Measurements from ENCODE around the gene BMP7.
"Not testable (repeated sequence)": the region's sequence is repeated elsewhere in the genome, so short reads cannot be mapped to it uniquely, and the experiment has no call there.

BMP7 gene

DNA sequence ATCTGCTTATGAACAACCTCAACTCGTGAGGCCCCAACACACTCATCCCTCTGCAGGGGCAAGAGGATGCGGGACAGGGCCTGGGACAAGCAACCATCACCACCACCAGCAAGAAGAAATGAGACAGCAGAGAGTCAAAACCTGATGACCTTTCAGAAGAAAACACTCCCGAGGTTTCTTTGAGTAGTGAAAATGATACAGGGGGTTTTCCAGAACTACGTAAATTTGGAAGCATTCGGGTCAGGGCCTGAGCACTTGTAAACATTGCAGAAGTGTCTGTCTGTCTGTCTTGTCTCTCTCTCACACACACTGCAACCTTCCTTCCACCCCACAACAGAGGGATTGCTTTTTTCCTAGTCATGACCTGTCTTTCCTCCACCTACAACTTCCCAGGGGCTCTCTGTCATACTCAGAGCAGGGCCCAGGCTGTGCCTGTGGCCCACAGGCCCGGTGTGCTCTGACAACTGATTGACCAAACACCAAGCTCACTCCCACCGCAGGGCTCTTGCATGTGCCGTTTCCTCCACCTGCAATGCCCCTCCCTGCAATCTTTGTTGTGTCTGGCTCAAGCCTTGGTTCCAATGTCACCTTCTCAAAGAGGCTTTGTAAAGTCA is 90.9 kb downstream of the BMP7 start:
- in situ Hi-C loops (cut with MboI; ENCODE audit: low sequenced_read_pairs): no loop called here

DNA sequence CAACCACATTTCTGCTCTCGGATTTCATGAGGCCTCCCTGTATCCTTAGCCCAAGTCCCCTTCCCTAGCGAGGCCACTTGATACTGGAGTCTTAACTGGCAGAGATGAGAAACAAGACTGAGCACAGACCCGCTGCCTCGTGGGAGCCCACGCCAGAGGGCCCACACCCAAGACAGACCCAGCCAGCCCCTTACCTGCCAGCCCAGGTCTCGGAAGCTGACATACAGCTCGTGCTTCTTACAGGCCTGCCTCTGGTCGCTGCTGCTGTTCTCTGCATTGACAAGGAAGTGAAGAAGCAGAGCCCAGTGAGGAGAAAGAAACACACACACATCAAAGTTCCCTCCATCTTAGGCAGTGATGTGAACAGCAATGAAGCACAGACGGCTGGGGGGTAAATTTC is 91.7 kb downstream of the BMP7 start:
- in situ Hi-C loops (cut with MboI; ENCODE audit: low sequenced_read_pairs): no loop called here

DNA sequence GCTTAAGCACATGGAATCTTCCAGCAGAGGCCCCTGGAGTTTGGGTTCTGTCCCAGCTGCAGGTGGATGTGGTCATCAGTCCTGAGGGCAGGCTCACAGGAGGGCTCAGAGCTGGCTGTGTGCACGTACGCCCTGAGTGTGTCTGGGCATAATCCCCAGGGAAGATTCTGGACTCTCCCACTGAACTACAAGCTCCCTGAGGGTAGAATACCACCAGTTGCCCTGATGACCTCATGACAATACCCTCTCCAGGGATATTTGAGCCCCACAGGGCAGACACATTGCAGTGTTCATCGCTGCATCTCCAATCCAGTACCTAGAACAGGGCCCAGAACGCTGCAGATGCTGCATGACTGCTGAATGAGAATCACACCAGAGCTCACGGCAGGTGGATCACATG is 92.5 kb downstream of the BMP7 start:
- in situ Hi-C loops (cut with MboI; ENCODE audit: low sequenced_read_pairs): no loop called here

DNA sequence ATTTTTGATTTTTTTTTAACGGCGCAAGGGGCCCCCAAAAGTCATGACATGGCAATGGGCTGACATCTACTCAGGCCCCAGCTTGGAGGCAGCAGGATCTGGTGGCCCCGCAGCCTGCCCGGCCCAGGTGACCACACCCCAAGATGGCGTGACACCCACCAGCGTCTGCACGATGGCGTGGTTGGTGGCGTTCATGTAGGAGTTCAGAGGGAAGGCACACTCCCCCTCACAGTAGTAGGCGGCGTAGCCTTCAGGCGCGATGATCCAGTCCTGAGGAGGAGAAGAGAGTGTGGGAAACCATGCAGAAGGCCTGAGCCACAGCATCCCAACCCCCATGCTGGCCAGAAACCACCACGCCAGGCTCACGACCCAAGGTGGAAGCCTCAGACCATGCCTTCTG is 93.4 kb downstream of the BMP7 start:
- in situ Hi-C loops (cut with MboI; ENCODE audit: low sequenced_read_pairs): no loop called here

DNA sequence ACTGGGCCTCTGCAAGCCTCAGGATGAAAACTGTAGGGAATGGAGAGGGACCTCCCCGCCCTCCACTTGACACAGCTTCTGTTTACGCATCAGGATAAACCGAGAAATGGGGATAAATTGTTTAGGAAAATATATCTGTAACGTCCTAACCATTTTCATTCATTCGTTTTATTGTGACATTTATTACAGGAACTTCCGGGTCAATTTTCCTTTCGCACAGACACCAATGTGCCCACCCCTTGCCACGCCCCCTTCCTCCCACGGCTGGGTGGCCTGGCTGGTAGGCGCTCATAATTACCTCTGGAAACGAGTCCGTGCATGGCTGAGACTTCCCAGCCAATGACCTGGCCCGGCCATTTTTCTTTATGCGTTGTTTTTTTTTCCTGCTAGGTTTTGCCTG is 96.1 kb downstream of the BMP7 start:
- in situ Hi-C loops (cut with MboI; ENCODE audit: low sequenced_read_pairs): no loop called here

DNA sequence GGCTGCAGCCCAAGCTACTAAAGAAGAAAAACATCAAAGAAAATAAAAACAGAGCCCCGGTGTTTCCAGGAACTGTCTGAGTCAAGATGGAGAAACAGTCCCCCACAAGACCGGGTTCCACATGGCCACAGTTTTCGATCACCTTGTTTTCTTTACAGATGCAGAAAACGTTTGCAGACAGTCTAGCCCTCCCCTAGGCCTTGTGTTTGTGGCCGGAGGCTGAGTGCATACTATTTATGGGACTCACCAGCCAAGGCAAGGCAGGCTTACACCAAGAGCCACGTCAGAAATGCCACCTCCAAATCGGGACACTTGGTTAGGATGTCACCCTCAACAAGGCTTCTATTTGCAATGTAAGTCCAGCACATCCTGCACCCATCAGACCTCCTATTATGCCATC is 97.3 kb downstream of the BMP7 start:
- in situ Hi-C loops (cut with MboI; ENCODE audit: low sequenced_read_pairs): no loop called here

DNA sequence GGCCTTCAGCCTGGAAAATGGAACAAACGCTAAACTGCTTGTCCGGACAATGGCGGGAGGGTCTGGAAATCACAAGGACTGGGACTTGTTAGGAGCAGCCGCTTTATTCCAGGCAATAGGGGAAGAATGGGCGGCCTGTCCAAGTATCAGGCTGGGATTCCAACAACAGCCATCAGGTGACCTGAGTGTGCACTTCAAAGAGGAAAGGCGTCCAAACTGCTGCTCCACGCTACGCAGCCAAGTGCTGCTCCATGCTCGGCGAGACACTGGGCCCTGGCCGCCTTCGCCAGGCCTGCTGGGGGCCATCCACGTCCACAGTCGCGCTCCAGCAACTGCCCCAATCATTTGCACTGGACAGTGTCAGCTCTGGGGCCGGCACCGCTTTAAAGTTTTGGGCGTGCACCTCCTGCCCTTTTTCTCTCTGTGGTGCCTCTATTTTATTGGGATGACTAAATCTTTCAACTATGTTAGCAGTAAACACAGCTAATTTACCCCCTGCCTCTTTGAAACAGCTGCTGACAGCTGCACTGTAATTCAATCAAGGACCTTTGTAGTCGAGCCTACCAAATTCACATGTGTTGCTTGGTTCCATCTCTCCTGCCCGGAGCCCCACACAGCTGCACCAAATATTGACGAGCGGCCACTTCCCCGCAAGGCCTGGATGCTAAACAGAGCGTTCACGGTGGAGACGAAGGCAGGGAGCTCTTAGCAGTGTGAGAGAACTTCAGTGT is 98.3 kb downstream of the BMP7 start:
- in situ Hi-C loops (cut with MboI; ENCODE audit: low sequenced_read_pairs): no loop called here

DNA sequence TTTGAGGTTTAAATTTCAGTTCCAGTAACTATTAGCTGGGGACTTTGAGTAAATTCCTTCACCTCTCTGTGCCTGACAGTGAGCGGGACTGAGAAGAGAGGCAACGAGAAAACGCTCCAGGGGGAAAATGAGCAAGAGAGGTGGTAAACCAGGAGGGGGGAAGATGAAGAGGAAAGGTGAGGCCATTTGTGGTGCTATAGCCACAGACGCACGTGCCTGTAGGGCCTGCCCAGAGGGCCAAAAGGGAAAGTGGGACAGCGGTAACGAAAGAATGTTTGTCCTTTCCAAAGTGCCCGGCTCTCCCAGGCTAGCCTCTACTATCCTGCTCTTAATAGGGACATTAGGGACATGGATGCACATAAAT is 99.2 kb downstream of the BMP7 start:
- in situ Hi-C loops (cut with MboI; ENCODE audit: low sequenced_read_pairs): no loop called here

DNA sequence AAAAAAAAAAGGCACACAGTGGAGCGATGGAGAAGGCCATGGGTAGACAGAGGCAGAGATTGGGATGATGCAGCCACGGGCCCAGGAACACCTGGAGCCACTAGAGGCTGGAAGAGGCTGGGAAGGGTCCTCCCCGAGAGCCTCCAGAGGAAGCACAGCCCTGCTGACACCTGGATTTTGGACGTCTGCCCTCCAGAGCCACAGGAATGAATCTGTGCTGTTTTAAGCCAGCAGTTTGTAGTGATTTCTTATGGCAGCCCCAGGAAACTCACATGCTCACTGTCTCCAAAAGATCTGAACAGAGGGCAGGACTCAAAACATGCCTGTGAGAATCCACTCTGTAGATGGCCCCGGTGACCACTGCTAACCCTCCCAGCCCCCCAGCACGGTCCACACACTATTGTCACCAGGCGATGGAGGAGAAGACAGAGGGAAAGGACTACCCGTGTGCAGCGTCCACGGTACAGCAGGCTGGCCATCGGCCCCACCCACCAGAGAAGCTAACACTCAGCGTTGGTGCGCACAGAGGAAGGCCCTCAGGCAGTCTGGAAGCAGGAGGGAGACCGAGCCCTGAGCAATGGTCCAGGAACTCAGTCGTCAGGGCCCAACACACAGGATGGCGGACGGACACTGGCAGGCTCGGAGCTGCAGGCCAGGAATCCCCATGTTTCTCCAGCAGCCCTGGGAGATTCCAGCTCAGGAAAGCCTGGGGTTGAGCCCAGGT is 99.7 kb downstream of the BMP7 start:
- in situ Hi-C loops (cut with MboI; ENCODE audit: low sequenced_read_pairs): no loop called here

DNA sequence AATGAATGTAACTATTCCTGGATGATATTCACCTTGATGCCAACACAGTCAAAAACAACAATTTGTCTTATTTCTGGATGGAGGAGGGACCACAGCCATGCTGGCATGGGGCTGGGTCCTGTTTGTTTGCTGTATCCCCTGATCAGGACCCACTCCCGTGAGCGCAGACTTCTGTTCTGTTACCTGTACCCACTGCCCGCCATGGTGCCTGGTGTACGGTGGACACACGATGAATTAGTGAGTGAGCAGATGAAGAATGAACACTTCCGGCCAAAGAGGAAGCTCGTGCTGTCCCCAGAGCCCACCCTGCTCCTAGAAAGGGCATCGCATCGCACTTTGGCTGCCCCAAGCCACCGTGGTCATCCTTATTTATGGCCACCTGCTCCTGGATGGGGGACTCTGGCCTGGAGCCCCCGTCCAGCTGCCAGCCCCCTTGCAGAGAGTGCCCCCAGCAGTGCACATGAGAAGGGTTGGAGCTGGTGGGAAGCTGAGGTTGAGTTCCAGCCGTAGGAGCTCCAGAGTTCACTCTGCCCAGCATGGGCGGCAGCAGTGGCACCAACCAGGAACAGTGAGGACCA is 100.9 kb downstream of the BMP7 start:
- in situ Hi-C loops (cut with MboI; ENCODE audit: low sequenced_read_pairs): no loop called here

DNA sequence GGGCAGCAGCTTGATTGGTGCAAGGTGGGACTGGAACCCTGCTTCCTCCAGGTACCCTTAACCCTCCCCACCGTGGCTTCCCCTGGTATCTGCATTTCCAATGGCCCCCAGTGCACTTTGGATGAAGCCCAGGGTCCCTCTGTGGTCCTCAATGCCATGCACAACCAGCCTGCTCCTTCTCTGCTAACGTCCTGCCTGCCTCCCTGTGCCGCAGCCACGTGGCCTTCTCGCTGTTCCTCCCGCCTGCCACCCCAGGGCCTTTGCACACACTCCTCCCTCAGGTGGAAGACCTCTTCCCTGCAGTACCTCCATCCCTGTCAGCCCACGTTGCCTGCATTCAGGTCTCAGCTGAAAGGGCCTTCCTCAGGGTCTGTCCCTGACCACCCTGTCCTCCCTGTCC is 101.6 kb downstream of the BMP7 start:
- in situ Hi-C loops (cut with MboI; ENCODE audit: low sequenced_read_pairs): no loop called here

DNA sequence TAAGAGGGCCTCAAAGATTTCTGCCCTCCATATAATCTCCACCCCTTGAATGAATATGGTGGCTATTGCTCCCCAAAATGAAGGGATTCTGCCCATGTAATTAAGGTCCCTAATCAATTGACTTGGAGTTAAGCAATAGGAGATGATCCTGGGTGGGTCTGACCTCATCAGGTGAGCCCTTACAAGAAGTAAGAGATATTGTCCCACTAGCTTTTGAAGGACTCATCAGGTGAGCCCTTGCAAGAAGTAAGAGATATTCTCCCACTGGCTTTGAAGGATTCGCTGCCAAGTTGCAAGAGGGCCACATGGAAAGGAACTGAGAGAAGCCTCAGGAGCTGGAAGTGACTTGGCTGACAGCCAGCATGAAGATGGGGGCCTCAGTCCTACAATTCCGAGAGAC is 103.4 kb downstream of the BMP7 start:
- in situ Hi-C loops (cut with MboI; ENCODE audit: low sequenced_read_pairs): no loop called here

DNA sequence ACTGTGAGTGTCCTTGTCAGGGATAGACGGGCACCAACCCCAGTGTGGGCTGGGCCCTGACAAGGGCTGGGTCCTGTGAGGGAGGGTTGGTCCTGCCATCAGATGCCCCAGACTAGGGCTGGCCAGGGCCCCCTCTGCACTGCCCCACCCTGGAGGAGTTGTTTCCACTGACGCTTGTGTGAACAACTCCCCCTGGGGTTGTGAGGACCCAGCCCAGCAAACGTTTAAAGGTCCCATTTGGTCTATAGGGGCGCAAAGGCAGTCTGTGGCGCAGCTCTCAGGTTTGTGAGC is 104.1 kb downstream of the BMP7 start:
- in situ Hi-C loops (cut with MboI; ENCODE audit: low sequenced_read_pairs): no loop called here

DNA sequence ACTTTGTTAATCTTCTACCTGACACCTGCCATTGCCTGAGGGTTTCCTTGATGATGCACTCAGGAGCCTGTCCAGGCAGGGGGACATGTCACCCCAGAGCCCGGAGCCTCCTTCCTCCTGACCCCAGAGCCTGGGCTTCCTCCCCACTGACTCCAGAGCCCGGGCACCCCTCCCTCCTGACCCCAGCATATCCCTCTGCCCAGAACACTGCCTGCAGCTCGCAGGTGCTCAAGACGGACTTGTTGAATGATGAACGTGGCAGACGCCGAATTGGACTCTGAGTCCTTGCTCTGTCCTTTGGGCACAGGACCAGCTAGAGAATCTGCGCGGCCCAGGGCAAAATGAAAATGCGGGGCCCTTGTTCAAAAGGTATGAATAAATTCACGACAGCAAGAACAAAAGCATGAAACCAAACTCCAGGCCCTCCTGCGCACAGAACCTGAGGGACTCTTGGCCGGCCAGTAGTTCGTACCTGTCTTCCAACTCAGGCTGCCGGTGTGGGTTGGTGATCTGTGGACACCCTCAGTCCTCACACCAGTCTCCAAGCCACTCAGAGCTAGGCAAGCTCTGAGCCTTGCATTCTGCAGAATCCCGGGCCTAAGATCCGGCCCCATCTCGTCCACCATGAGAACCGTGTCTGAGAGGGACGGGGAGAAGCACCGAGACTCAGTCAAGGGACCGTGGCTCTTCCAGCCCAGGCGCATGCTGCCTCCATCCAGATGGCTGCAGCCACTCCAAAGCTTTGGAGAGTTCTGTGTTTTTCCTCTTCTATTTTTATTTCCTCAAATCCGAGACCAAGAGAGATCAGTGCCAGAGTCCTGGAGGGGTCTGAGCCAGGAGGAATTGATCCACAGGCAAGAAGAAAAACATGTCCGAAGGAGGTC is 104.7 kb downstream of the BMP7 start:
- in situ Hi-C loops (cut with MboI; ENCODE audit: low sequenced_read_pairs): no loop called here

DNA sequence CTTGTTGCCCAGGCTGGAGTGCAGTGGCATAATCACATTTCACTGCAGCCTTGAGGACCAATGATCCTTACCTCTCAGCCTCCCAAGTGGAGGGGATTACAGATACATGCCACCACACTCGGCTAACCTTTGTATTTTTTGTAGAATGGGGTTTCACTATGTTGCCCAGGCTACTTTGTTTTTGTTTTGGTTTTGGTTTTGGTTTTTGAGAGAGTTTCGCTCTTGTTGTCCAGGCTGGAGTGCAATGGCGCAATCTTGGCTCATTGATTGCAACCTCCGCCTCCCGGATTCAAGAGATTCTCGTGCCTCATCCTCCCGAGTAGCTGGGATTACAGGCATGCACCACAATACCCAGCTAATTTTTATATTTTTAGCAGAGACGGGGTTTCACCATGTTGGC is 105.5 kb downstream of the BMP7 start:
- in situ Hi-C loops (cut with MboI; ENCODE audit: low sequenced_read_pairs): no loop called here

DNA sequence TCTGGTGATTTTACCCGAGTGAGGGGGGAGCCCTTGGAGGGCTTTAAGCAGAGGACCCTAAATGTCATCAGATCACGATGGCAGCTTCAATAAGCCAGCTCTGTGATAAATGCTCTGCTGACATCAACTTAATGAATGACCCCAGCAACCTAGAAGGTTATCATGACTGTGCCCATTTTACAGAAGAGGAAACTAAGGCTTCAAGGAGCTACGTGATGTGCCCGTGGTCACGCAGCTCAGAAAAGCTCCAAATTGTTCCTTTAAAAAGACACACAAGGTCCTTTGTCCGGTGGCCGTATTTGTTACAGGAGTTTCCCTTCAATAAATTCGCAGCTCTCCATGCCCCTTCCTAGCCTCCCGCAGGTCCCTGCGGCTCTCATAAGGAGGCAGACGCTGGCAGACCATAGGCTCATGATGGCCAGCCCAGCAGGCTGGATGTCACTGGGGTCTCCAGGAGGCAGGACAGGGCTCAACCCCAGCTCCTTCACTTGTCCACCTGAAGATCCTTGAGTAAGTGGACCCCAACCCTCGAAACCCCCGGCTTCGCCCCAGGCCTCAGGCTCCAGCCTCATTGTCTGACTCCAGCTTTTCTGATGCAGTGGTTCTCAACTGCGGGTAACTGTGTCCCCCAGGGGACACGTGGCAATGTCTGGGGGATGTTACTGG is 106.4 kb downstream of the BMP7 start:
- in situ Hi-C loops (cut with MboI; ENCODE audit: low sequenced_read_pairs): no loop called here

DNA sequence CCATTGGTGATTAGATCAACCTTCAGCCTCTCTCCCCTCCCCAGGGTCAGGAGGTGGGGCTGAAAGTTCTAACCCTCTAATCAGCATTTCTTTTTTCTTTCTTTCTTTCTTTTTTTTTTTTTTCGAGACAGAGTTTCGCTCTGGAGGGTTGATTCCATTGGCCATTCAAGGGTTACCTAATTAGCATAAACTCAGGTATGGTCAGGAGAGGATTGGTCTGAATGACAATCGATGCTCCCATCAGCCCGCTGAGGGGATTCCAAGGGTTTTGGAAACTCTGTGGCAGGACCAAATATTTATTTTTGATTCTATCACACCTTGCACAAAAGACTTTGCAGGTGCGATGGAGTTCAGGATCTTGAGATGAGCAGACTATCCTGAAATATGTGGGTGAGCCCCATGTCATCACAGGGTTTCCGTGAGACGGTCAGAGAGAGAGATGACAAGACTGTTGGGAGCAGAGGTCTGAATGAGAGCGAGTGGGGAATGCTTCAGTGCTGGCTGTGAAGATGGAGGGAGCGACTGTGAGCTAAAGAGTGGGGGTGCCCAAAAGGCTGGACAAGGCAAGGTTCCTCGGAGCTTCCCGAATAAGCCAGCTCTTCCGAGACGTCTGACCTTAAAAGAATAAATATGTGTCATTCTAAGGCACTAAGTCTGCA is 107.1 kb downstream of the BMP7 start:
- in situ Hi-C loops (cut with MboI; ENCODE audit: low sequenced_read_pairs): no loop called here

DNA sequence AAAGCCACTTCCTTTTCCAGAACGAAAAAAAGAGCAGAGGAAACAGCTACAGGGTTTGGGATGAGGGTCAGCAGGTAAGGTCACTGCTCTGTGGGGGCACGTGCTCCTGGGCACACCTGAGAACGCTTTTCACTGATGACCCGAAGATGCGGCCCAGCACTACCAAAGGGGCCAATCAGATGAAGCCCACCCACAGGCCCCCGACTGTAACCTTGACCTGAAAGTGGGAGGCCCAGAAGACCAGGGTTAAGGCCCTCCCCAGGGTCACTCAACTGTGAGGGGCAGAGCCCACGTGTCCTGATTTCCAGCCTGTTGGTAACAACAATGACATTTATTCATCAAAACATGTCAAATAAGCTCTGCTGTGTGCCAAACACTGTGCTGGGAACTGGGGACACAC is 108.0 kb downstream of the BMP7 start:
- in situ Hi-C loops (cut with MboI; ENCODE audit: low sequenced_read_pairs): no loop called here

DNA sequence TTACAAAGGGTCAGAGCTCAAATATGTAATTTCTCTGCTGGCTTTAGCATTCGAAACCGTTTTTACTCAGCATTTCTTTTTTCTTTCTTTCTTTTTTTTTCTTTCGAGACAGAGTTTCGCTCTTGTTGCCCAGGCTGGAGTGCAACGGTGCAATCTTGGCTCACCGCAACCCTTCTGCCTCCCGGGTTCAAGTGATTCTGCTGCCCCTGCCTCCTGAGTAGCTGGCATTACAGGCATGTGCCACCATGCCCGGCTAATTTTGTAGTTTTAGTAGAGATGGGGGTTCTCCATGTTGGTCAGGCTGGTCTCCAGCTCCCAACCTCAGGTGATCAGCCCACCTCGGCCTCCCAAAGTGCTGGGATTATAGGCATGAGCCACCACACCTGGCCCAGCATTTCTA is 108.7 kb downstream of the BMP7 start:
- in situ Hi-C loops (cut with MboI; ENCODE audit: low sequenced_read_pairs): not testable (repeated sequence)

DNA sequence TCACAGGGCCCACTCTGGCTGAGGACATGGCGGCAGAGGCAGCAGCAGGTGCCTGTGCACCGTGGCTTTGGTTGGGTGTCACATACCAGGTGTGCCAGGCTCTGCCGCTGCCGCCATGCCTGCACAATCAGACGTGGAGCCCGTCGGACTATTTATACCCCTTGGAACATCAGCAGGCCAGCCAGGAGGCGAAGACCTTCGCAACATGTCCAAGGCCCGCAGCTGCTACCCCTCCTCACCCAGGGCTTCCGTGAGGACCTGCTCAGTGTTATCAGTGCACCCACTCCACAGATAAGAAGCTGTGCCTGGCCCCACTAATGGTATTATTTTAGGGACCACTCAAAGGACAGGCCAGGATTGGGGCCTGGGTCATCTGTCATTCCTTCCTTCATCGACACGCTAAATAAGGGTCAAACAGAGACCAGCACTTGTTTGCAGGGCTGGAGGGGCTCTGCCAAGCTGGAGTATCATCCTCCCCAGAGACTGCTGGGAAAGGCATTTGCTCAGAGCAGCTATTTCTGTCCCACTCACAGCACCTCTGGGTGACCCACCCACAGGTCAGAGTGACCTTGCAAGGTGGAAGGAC is 109.2 kb downstream of the BMP7 start:
- in situ Hi-C loops (cut with MboI; ENCODE audit: low sequenced_read_pairs): no loop called here

Data from HL-60/S4 treated with phorbol 12-myristate 13-acetate at 8.2 ng/mL for 4 days and 3 days (cell line).